HEK293 (cell line): ENCODE measurements around the gene BCR.

Experiments
- IKZF3 ChIP-seq: fragments of 450-650 bp; IDR thresholded peaks from 2 replicates; pipeline ENCODE4 v1.5.0; 2018; ENCODE audit warnings: missing biosample characterization, mild to moderate bottlenecking, missing genetic modification characterization, moderate library complexity
- KLF9 ChIP-seq: fragments of 450-650 bp; formaldehyde crosslinking; IDR thresholded peaks from 2 replicates; pipeline ENCODE4 v1.5.1; 2016; ENCODE audit warnings: missing biosample characterization, missing genetic modification characterization, low read depth
- ZNF138 ChIP-seq: fragments of 450-650 bp; formaldehyde crosslinking; IDR thresholded peaks from 2 replicates; pipeline ENCODE4 v1.5.1; 2016; ENCODE audit warnings: missing biosample characterization, missing genetic modification characterization, borderline replicate concordance
- ZNF433 ChIP-seq: fragments of 450-650 bp; formaldehyde crosslinking; IDR thresholded peaks from 2 replicates; pipeline ENCODE4 v1.5.1; 2016; ENCODE audit warnings: missing biosample characterization, missing genetic modification characterization, low read depth
- TF ChIP-seq, protein P1 (sequence below): fragments of 450-650 bp; formaldehyde crosslinking; IDR thresholded peaks from 2 replicates; pipeline ENCODE4 v1.5.1; 2016; ENCODE audit warnings: missing biosample characterization, missing genetic modification characterization
- TF ChIP-seq, protein P2 (sequence below): fragments of 450-650 bp; formaldehyde crosslinking; IDR thresholded peaks from 2 replicates; pipeline ENCODE4 v1.5.1; 2016; ENCODE audit warnings: missing biosample characterization, missing genetic modification characterization
- TF ChIP-seq, protein P3 (sequence below): fragments of 450-650 bp; formaldehyde crosslinking; IDR thresholded peaks from 2 replicates; pipeline ENCODE4 v1.5.1; 2017; ENCODE audit warnings: missing biosample characterization, missing genetic modification characterization
- TF ChIP-seq, protein P4 (sequence below): fragments of 450-650 bp; formaldehyde crosslinking; IDR thresholded peaks from 2 replicates; pipeline ENCODE4 v1.5.1; 2016; ENCODE audit warnings: missing biosample characterization, missing genetic modification characterization

DNA sequence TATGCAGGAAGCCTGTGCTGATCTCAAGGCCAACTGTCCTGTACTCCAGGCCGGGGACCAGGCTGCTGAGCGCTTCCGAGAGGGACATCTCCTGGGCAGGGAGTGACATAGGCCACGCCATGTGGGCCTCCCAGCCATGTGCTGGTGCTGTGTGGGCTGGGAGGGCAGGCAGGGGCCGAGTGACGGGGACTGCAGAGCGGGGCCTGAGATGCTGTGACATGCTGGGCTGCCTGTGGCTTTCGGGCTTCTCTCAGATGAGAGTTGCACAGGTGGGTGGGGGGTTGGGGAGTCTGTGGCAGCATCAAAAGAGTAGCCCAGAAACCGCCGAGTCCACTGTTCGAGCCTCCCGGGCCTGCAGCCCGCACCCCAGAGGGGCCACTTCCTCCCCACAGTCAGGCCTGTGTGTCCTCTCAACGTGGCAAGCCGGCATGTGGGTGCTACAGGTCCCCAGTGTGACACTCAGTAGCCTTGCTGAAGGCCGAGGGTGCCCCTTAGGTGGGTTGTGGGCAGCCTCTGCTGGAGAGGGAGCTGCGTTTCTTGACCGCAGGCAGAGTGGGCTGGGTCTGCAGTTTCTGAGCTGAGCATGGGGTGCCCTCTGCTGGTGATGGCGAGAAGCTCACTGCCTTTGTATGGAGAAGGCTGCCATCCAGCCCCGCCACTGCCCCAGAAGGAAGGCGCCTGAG lies 101.2 kb downstream of the BCR start:
- TF ChIP-seq, protein P1, sequence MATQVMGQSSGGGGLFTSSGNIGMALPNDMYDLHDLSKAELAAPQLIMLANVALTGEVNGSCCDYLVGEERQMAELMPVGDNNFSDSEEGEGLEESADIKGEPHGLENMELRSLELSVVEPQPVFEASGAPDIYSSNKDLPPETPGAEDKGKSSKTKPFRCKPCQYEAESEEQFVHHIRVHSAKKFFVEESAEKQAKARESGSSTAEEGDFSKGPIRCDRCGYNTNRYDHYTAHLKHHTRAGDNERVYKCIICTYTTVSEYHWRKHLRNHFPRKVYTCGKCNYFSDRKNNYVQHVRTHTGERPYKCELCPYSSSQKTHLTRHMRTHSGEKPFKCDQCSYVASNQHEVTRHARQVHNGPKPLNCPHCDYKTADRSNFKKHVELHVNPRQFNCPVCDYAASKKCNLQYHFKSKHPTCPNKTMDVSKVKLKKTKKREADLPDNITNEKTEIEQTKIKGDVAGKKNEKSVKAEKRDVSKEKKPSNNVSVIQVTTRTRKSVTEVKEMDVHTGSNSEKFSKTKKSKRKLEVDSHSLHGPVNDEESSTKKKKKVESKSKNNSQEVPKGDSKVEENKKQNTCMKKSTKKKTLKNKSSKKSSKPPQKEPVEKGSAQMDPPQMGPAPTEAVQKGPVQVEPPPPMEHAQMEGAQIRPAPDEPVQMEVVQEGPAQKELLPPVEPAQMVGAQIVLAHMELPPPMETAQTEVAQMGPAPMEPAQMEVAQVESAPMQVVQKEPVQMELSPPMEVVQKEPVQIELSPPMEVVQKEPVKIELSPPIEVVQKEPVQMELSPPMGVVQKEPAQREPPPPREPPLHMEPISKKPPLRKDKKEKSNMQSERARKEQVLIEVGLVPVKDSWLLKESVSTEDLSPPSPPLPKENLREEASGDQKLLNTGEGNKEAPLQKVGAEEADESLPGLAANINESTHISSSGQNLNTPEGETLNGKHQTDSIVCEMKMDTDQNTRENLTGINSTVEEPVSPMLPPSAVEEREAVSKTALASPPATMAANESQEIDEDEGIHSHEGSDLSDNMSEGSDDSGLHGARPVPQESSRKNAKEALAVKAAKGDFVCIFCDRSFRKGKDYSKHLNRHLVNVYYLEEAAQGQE (tag by site-specific recombination) = no peak
- no peak for TF ChIP-seq KLF9 (tag by site-specific recombination)
- TF ChIP-seq, protein P2, sequence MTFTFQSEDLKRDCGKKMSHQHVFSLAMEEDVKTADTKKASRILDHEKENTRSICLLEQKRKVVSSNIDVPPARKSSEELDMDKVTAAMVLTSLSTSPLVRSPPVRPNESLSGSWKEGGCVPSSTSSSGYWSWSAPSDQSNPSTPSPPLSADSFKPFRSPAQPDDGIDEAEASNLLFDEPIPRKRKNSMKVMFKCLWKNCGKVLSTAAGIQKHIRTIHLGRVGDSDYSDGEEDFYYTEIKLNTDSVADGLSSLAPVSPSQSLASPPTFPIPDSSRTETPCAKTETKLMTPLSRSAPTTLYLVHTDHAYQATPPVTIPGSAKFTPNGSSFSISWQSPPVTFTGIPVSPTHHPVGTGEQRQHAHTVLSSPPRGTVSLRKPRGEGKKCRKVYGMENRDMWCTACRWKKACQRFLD (tag by site-specific recombination) = no peak
- TF ChIP-seq IKZF3 (tag by site-specific recombination) = no peak
- TF ChIP-seq, protein P3, sequence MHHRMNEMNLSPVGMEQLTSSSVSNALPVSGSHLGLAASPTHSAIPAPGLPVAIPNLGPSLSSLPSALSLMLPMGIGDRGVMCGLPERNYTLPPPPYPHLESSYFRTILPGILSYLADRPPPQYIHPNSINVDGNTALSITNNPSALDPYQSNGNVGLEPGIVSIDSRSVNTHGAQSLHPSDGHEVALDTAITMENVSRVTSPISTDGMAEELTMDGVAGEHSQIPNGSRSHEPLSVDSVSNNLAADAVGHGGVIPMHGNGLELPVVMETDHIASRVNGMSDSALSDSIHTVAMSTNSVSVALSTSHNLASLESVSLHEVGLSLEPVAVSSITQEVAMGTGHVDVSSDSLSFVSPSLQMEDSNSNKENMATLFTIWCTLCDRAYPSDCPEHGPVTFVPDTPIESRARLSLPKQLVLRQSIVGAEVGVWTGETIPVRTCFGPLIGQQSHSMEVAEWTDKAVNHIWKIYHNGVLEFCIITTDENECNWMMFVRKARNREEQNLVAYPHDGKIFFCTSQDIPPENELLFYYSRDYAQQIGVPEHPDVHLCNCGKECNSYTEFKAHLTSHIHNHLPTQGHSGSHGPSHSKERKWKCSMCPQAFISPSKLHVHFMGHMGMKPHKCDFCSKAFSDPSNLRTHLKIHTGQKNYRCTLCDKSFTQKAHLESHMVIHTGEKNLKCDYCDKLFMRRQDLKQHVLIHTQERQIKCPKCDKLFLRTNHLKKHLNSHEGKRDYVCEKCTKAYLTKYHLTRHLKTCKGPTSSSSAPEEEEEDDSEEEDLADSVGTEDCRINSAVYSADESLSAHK = peak; percentile 96
- TF ChIP-seq, protein P4, sequence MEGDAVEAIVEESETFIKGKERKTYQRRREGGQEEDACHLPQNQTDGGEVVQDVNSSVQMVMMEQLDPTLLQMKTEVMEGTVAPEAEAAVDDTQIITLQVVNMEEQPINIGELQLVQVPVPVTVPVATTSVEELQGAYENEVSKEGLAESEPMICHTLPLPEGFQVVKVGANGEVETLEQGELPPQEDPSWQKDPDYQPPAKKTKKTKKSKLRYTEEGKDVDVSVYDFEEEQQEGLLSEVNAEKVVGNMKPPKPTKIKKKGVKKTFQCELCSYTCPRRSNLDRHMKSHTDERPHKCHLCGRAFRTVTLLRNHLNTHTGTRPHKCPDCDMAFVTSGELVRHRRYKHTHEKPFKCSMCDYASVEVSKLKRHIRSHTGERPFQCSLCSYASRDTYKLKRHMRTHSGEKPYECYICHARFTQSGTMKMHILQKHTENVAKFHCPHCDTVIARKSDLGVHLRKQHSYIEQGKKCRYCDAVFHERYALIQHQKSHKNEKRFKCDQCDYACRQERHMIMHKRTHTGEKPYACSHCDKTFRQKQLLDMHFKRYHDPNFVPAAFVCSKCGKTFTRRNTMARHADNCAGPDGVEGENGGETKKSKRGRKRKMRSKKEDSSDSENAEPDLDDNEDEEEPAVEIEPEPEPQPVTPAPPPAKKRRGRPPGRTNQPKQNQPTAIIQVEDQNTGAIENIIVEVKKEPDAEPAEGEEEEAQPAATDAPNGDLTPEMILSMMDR (tag by site-specific recombination) = peak; percentile 96
- no peak for TF ChIP-seq ZNF138 (tag by site-specific recombination)
- no peak for TF ChIP-seq ZNF433
